ENCODE data around the gene MITD1.
"Not testable (repeated sequence)": the region's sequence is repeated elsewhere in the genome, so short reads cannot be mapped to it uniquely, and the experiment has no call there.

MITD1 gene

GRCh38 chr2:99154643-99155536, 26.0 kb downstream of the MITD1 start, which contains the start of the genes LIPT1 and TSGA10:
Gene LIPT1 (plus strand): TSS chr2:99154967. CDS start chr2:99161958, 6,991 bp downstream.
Gene TSGA10 (minus strand): TSS chr2:99154942. CDS start chr2:99109439, 45,503 bp downstream.
- DNase-seq: peak; percentile 93

- DNase-seq: no peak
These were observed 26.8 kb downstream of the MITD1 start for GRCh38 chr2:99153921-99154604.

GRCh38 chr2:99152199-99152895, 28.5 kb downstream of the MITD1 start:
- DNase-seq: no peak

GRCh38 chr2:99150706-99151105, 30.2 kb downstream of the MITD1 start:
- DNase-seq: no peak

- peak; percentile 99 for DNase-seq
These were observed 39.4 kb downstream of the MITD1 start, which contains the start of gene C2orf15 for GRCh38 chr2:99141110-99142108. Gene C2orf15 (plus strand): TSS chr2:99141707. CDS start chr2:99150559, 8,852 bp downstream.

- no peak for DNase-seq
These were observed 40.1 kb downstream of the MITD1 start for GRCh38 chr2:99140860-99141109.

- DNase-seq: no peak
These were observed 40.6 kb downstream of the MITD1 start for GRCh38 chr2:99140056-99140859.

- no peak for DNase-seq
These were observed 41.9 kb downstream of the MITD1 start for GRCh38 chr2:99139003-99139402.

- not testable (repeated sequence) for DNase-seq
These were observed 45.8 kb downstream of the MITD1 start for GRCh38 chr2:99135044-99135556.

- DNase-seq: no peak
These were observed 52.9 kb downstream of the MITD1 start for GRCh38 chr2:99127981-99128380.

All from CD4-positive, alpha-beta T cell treated with Interleukin-6 for 4 hours (primary cell).